Sigmoid colon (tissue), 7 donors: ENCODE results near the gene FBXL13. TPM values are rescaled to one million over a fixed set of nuclear protein-coding genes. Genes with fewer than 3 reads are reported as not detected.
A peak's percentile ranks its signal among the peaks of the same experiment; 100 is the strongest.
"Not testable (repeated sequence)": the region's sequence is repeated elsewhere in the genome, so short reads cannot be mapped to it uniquely, and the experiment has no call there.

Experiments used
- DNase-seq: peaks from one replicate; pipeline ENCODE4 v3.0.0-alpha.2; 2019
- H3K27ac ChIP-seq, 4 donors: fragments of 200-600 bp; sonication (generic); one replicate each; pipeline ENCODE4 v1.5.1; 2016 to 2019; ENCODE audit warnings: mild to moderate bottlenecking in 1 of 4
- H3K27me3 ChIP-seq, 3 donors: fragments of 200-600 bp; sonication (generic); one replicate each; pipeline ENCODE4 v1.5.1; 2019; ENCODE audit warnings: mild to moderate bottlenecking in 1 of 3
- H3K36me3 ChIP-seq, 4 donors: fragments of 200-600 bp; sonication (generic); one replicate each; pipeline ENCODE4 v1.5.1; 2016 to 2019
- H3K4me1 ChIP-seq, 4 donors: fragments of 200-600 bp; sonication (generic); one replicate each; pipeline ENCODE4 v1.5.1; 2017 to 2019
- H3K4me3 ChIP-seq, 4 donors: fragments of 200-600 bp; sonication (generic); one replicate each; pipeline ENCODE4 v1.5.1; 2017 to 2019; ENCODE audit warnings: mild to moderate bottlenecking in 2 of 4, moderate library complexity in 1 of 4
- H3K9me3 ChIP-seq, 4 donors: fragments of 200-600 bp in 3 of 4; sonication (generic) in 3 of 4; one replicate each; pipeline versions ENCODE4 v1.5.1 to v1.6.1; 2013 to 2019
- EP300 ChIP-seq, 4 donors: sonication (generic); formaldehyde crosslinking; IDR thresholded peaks; one replicate each; pipeline ENCODE4 v1.6.1; 2017; ENCODE audit warnings: antibody characterized with exemption in 4 of 4
- POLR2A ChIP-seq, 2 donors: fragments of 450-650 bp; IDR thresholded peaks; one replicate each; pipeline ENCODE4 v1.6.1; 2016; ENCODE audit warnings: antibody characterized with exemption in 2 of 2, mild to moderate bottlenecking in 2 of 2, moderate library complexity in 2 of 2
- POLR2AphosphoS5 ChIP-seq, 4 donors: sonication (generic); formaldehyde crosslinking; IDR thresholded peaks; one replicate each; pipeline ENCODE4 v1.6.1; 2017; ENCODE audit warnings: antibody characterized with exemption in 4 of 4
- WGBS, 2 donors: extraction: QIAGEN DNeasy Blood & Tissue Kit; methylation state at CpG; one replicate each; pipeline ENCODE4 v1.1.7; 2013; 5-methylcytosine and 5-hydroxymethylcytosine counted together
- intact Hi-C: fragments of 100-400 bp; cut with DNase I; formaldehyde crosslinking; loops from one replicate; pipeline ENCODE4 v1.15.1; 2023
- polyA plus RNA-seq, 3 donors: library from polyadenylated mRNA; stranded (reverse); fragments of 200-250 nt; gene quantifications; one replicate each; pipeline ENCODE4 v1.2.3, GENCODE V29; 2013
- total RNA-seq, 4 donors: library from RNA; depleted of rRNA; stranded (reverse); fragments of >200 nt; gene quantifications; one replicate each; pipeline ENCODE4 v1.1.0, GENCODE V29; 2016
- TF ChIP-seq, protein P1 (sequence below), 4 experiments: fragments of 450-650 bp in 3 of 4; fragments of 200-600 bp in 1 of 4; IDR thresholded peaks; one replicate each; pipeline ENCODE4 v1.5.1; 2016 to 2019; ENCODE audit warnings: antibody characterized with exemption in 4 of 4, mild to moderate bottlenecking in 3 of 4, moderate library complexity in 2 of 4
- donor health status: healthy with polysubstance abuse.
- donor health status: Bipolar disorder and iron deficiency.
- donor health status: healthy.

Gene FBXL13
- total and polyA plus RNA-seq, 7 donors, result 0.38 to 3.3 (median 2.5) TPM; not detected in 2

DNA sequence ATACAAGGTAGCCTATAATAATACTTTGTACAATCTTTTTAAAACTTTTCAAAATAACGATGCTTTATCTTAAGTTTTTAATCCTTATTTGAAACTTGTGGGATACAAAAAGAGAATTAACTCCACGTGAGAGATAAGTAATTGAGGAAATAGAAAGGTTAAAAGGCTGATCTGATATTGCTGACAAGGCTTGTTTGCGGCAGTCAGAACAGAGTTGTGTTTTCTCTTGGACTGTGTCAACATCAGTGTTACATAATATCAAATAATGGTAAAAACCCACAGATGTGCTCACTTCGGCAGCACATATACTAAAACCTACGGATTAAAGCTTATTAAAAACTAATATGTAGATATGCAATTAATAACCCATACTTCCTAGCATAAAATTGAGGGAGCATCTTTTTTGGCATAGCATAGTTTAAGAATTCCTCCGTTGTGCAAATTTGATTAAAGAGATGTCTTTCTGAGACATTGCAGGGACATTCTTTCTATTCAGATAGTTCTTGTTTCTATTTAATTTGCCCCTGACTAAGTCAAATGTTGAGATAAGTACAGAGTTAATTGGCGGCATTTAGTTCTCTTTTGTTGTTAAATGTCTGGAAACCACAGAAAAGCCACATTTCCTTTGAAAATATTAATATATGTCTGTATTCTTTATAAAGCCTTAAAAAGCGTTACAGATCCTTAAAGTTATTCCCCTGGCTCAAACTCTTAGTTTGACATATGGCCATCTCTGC is 262.5 kb downstream of the FBXL13 start:
- intact Hi-C loops, result no loop called here
- WGBS, 2 donors, result 57 to 79% methylated on average over 8 of the region's 8 CpGs
- TF ChIP-seq POLR2AphosphoS5 (IDR thresholded peaks at IDR 0.05) (no peak), POLR2A (IDR thresholded peaks at IDR 0.05) (no peak), EP300 (IDR thresholded peaks at IDR 0.05) (no peak)
- TF ChIP-seq, protein P1, sequence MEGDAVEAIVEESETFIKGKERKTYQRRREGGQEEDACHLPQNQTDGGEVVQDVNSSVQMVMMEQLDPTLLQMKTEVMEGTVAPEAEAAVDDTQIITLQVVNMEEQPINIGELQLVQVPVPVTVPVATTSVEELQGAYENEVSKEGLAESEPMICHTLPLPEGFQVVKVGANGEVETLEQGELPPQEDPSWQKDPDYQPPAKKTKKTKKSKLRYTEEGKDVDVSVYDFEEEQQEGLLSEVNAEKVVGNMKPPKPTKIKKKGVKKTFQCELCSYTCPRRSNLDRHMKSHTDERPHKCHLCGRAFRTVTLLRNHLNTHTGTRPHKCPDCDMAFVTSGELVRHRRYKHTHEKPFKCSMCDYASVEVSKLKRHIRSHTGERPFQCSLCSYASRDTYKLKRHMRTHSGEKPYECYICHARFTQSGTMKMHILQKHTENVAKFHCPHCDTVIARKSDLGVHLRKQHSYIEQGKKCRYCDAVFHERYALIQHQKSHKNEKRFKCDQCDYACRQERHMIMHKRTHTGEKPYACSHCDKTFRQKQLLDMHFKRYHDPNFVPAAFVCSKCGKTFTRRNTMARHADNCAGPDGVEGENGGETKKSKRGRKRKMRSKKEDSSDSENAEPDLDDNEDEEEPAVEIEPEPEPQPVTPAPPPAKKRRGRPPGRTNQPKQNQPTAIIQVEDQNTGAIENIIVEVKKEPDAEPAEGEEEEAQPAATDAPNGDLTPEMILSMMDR (IDR thresholded peaks at IDR 0.05), result no peak
- Histone ChIP-seq H3K27me3 (no peaks in the 10 kb centered on the region), H3K4me1 (peaks cover 0 to 14% (median 6%) of the 10 kb centered on the region in 4 donors), H3K4me3 (no peak overlapping the region), H3K36me3 (peaks cover 0 to 12% (median 0%) of the 10 kb centered on the region in 4 donors), H3K9me3 (no peaks in the 10 kb centered on the region), H3K27ac (no peak overlapping the region)
- DNase-seq, result no peak

DNA sequence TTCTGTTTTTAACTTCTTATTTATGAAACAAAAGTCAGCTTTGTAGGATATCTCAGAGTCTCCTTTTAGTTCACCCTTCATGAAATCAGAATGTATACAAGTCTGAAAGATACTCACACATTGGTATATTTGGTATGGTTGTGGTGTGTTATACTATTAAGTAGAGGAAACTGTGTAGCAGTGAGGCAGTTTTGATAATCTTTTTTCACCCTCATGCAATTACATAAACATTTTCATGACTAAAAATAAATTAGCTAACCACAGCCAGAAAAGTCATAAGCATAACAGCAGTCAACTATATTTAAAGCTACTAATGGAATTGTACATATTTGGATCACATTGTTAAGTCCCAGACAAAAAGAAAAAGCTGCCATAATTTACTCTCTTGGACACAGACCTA is 263.7 kb downstream of the FBXL13 start:
- no peak overlapping the region for H3K4me3 ChIP-seq
- DNase-seq, result no peak
- intact Hi-C loops, result no loop called here
- TF ChIP-seq, protein P1 (IDR thresholded peaks at IDR 0.05), result no peak
- TF ChIP-seq POLR2AphosphoS5 (IDR thresholded peaks at IDR 0.05) (no peak), EP300 (IDR thresholded peaks at IDR 0.05) (no peak), POLR2A (IDR thresholded peaks at IDR 0.05) (no peak)
- H3K27me3 ChIP-seq, result no peaks in the 10 kb centered on the region
- H3K36me3 ChIP-seq, result peaks cover 0 to 12% (median 0%) of the 10 kb centered on the region in 4 donors
- H3K4me1 ChIP-seq, result peaks cover 0 to 14% (median 6%) of the 10 kb centered on the region in 4 donors
- no peak overlapping the region for H3K27ac ChIP-seq
- H3K9me3 ChIP-seq, result no peaks in the 10 kb centered on the region

DNA sequence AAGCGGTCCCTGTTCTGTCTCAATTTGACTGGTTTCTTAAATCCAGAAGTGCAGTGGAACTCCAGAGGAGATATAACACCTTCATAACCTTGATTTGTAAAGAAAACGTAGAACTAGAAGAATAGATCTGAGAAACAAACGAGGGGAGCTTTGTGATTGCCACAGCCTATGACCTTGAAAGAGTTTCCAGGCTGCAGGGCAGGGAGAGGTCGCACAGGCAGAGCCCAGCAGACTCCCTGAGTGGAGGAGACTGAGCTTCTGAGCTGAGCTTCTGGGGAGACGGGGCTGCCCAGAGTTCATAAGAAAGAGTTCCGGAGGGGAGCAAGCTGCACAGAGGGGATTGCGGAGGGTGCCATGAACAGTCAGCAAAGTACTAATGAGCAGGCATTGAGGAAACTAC is 268.0 kb downstream of the FBXL13 start:
- 93 to 95% methylated on average over 7 of the region's 7 CpGs for WGBS, 2 donors
- no peaks in the 10 kb centered on the region for H3K27me3 ChIP-seq
- H3K4me1 ChIP-seq, result peaks cover 0 to 14% (median 6%) of the 10 kb centered on the region in 4 donors
- TF ChIP-seq, protein P1 (IDR thresholded peaks at IDR 0.05), result no peak
- intact Hi-C loops, result no loop called here
- H3K9me3 ChIP-seq, result no peaks in the 10 kb centered on the region
- H3K36me3 ChIP-seq, result peaks cover 0 to 7% (median 0%) of the 10 kb centered on the region in 4 donors
- no peak for DNase-seq
- H3K4me3 ChIP-seq, result no peak overlapping the region
- no peak overlapping the region for H3K27ac ChIP-seq

DNA sequence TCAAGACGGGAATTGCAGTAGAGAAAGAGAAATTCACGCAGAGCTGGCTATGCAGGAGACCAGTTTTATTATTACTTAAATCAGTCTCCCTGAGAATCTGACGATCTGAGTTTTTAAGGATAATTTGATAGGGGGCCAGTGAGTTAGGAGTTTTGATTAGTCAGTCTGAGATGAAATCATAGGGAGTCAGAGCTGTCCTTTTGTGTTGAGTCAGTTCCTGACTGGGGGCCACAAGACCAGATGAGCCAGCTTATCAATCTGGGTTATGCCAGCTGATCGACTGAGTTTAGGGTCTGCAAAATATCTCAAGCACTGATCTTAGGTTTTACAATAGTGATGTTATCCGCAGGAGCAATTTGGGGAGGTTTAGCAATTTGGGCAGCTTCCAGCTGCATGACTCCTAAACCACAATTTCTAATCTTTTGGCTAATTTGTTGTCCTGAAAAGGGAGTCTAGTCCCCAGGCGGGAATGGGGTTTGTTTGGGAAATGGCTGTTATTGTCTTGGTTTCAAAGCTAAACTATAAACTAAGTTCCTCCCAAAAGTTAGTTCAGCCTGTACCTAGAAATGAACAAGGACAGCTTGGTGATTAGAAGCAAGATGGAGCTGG is 278.5 kb downstream of the FBXL13 start:
- H3K9me3 ChIP-seq, H3K27ac ChIP-seq, intact Hi-C loops, H3K4me3 ChIP-seq, H3K27me3 ChIP-seq, H3K4me1 ChIP-seq, DNase-seq, H3K36me3 ChIP-seq: not testable (repeated sequence)
- 94 to 96% methylated on average over 5 of the region's 6 CpGs for WGBS, 2 donors

DNA sequence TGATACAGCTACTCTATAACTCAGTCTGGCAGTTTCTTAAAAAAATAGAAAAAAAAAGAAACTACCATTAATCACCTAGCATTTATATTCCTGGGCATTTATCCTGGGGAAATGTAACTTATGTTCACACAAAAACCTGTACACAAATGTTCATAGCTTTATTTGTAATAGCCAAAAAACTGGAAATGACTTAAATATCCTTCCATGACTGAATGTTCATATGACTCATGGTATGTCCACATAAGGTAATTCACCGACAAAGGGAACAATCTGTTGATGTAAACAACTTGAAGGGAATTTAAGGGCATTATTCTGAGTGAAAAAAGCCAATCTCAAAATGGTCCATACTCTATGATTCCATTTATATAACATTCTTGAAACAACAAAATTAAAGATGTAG is 280.0 kb downstream of the FBXL13 start:
- intact Hi-C loops, H3K27ac ChIP-seq, H3K9me3 ChIP-seq, DNase-seq, H3K4me1 ChIP-seq, H3K36me3 ChIP-seq, H3K4me3 ChIP-seq, H3K27me3 ChIP-seq: not testable (repeated sequence)
- WGBS, 2 donors, result 91 to 93% methylated on average over 1 of the region's 1 CpG

DNA sequence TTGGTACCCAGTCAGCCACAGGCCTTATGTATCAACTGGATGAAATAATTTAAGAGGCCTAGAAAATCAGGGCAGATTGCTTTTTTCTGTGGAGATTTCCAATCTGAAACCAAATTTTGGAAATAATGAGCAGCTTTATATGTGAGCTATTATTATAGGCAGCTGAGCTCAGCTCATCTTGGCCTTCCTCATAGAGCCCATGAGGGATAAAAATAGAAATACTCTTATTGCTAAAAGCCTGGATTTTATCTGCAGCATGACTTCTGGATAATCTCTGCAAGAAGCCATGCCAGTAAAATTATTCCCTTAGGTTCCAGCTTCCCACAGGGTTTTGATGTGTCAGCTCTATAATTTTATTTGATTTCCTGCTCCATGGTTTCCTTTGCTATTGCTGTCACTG is 282.8 kb downstream of the FBXL13 start:
- H3K9me3 ChIP-seq, DNase-seq, intact Hi-C loops, H3K27me3 ChIP-seq, H3K4me1 ChIP-seq, H3K4me3 ChIP-seq: not testable (repeated sequence)
- peak overlapping the region in 1 of 4 donors; percentile 56 for H3K27ac ChIP-seq
- H3K36me3 ChIP-seq, result peaks cover 0 to 12% (median 0%) of the 10 kb centered on the region in 4 donors

DNA sequence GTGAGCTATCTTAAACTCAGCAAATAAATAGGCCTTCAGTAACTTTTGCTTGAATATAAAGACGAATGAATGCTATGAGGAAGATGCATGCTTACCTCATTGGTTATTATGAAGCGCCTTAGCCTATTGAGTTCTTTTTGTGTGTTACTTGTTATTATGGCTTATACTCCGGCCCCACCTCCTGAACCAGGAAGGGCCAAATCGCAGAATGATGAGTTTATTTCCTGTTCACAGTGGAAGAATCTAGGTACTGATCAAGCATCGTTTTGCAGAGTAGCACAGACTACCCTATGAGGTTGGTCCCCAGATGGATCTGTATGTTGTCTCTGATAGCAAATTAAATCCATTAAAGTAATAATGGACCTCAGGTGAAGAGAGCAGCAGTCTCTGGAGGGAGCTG is 283.2 kb downstream of the FBXL13 start:
- Histone ChIP-seq H3K27ac (peak overlapping the region in 2 of 4 donors; percentile 34 to 56), H3K36me3 (peaks cover 0 to 12% (median 0%) of the 10 kb centered on the region in 4 donors)
- intact Hi-C loops, H3K9me3 ChIP-seq, H3K4me3 ChIP-seq, H3K27me3 ChIP-seq, H3K4me1 ChIP-seq, DNase-seq: not testable (repeated sequence)
- 87 to 91% methylated on average over 5 of the region's 5 CpGs for WGBS, 2 donors

DNA sequence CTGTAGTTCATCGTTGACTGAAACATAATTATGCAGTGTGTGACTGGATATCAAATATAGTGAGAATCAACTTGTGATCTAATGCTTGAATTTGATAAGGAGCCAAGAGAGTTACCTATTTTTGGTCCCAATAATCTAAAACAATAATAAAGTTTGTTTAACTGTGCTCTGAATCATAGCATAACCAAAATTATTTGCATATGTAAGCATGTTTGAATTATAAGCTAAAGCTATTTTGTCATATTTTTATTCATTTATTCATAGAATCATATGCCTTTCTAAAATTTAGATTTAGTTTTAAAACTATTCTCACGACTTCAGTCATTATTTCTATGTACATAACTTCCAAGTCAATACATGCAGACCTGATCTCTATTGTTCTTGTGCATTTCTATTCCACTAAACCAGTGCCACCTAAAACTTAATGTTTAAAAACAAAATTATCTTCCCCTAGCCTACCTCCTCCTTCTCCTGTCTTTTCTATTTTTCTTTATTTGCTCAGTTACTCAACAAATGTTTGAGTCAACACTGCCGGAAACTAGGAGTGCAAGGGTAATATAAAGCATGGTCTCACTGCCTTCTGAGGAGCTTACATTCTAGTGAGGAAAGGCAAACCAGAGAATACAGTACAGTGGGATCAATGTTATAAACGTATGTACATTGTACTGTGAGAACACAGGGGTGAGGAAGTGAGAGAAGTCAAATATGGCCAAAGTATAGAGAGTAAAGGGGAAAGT is 284.1 kb downstream of the FBXL13 start:
- H3K9me3 ChIP-seq, H3K4me3 ChIP-seq, H3K4me1 ChIP-seq, intact Hi-C loops, DNase-seq, H3K27me3 ChIP-seq, H3K27ac ChIP-seq: not testable (repeated sequence)
- WGBS, 2 donors, result 85 to 89% methylated on average over 4 of the region's 4 CpGs
- peaks cover 0 to 12% (median 0%) of the 10 kb centered on the region in 4 donors for H3K36me3 ChIP-seq

DNA sequence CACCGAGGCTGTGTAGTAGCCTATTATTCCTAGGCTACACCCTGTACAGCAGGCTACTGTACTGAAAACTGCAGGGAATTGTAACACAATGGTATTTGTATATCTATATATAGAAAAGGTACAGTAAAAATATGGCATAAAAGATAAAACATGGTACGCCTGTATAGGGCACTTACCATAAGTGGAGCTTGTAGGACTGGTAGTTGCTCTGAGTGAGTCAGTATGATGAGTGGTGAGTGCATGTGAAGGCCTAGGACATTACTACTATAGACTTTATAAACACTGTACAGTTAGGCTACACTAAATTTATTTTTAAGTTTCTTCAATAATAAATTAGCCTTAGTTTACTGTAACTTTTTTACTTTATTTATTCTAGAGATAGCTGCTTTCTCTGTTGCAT is 285.8 kb downstream of the FBXL13 start:
- DNase-seq, H3K9me3 ChIP-seq, H3K4me3 ChIP-seq, intact Hi-C loops, H3K27ac ChIP-seq, H3K27me3 ChIP-seq, H3K4me1 ChIP-seq: not testable (repeated sequence)
- WGBS, 2 donors, result 96 to 98% methylated on average over 2 of the region's 2 CpGs
- H3K36me3 ChIP-seq, result peaks cover 0 to 12% (median 0%) of the 10 kb centered on the region in 4 donors
